OCI-LY1 (cell line): ENCODE results near the gene CLRN3.

Experiments used
- H2AFZ ChIP-seq: fragments of 200-600 bp; sonication (generic), shearing (Covaris generic); 2 replicates; pipeline ENCODE4 v1.6.0; 2014; ENCODE audit warnings: antibody characterized with exemption, mild to moderate bottlenecking, low read length
- H3F3A ChIP-seq: fragments of 200-600 bp; sonication (generic), shearing (Covaris generic); 2 replicates; pipeline ENCODE4 v1.6.0; 2014; ENCODE audit warnings: mild to moderate bottlenecking, antibody characterized with exemption, low read length, moderate library complexity; ENCODE audit not compliant: insufficient read depth
- H3K27ac ChIP-seq: fragments of 200-600 bp; sonication (generic); 2 replicates; pipeline ENCODE4 v1.5.1; 2014; ENCODE audit warnings: low read length, mixed run types, mild to moderate bottlenecking, low read depth; ENCODE audit not compliant: poor library complexity, severe bottlenecking
- H3K27me3 ChIP-seq: fragments of 200-600 bp; sonication (generic); 2 replicates; pipeline ENCODE4 v1.6.0; 2014; ENCODE audit warnings: antibody characterized with exemption, mild to moderate bottlenecking, low read length, moderate library complexity; ENCODE audit not compliant: insufficient read depth
- H3K36me3 ChIP-seq: fragments of 200-600 bp; sonication (generic); 2 replicates; pipeline ENCODE4 v1.6.1; 2014; ENCODE audit warnings: mild to moderate bottlenecking, antibody characterized with exemption, low read length, moderate library complexity, mixed read lengths; ENCODE audit not compliant: insufficient read depth
- H3K4me1 ChIP-seq: fragments of 200-600 bp; sonication (generic); 2 replicates; pipeline ENCODE4 v1.5.1; 2014; ENCODE audit warnings: mild to moderate bottlenecking, low read length, moderate library complexity; ENCODE audit not compliant: insufficient read depth, severe bottlenecking
- H3K4me2 ChIP-seq: fragments of 200-600 bp; sonication (generic), shearing (Covaris generic); 2 replicates; pipeline ENCODE4 v1.6.1; 2014; ENCODE audit warnings: low read length
- H3K4me3 ChIP-seq: fragments of 200-600 bp; sonication (generic); 2 replicates; pipeline ENCODE4 v1.5.1; 2014; ENCODE audit warnings: low read length, low read depth, mild to moderate bottlenecking, mixed read lengths; ENCODE audit not compliant: poor library complexity, severe bottlenecking
- H3K79me2 ChIP-seq: fragments of 200-600 bp; shearing (Covaris generic); 2 replicates; pipeline ENCODE4 v1.6.1; 2016; ENCODE audit warnings: mixed run types, low read length, mixed read lengths; ENCODE audit not compliant: insufficient read depth
- H3K9ac ChIP-seq: fragments of 200-600 bp; sonication (generic), shearing (Covaris generic); 2 replicates; pipeline ENCODE4 v1.6.1; 2014; ENCODE audit warnings: mild to moderate bottlenecking, low read length, mixed read lengths
- H3K9me2 ChIP-seq: fragments of 200-600 bp; sonication (generic), shearing (Covaris generic); 2 replicates; pipeline ENCODE4 v1.6.1; 2014; ENCODE audit warnings: low read depth, mild to moderate bottlenecking, low read length, mixed read lengths
- H3K9me3 ChIP-seq: fragments of 200-600 bp; shearing (Covaris generic); 2 replicates; pipeline ENCODE4 v1.6.1; 2014; ENCODE audit warnings: low read length, mixed read lengths
- H4K20me1 ChIP-seq: fragments of 200-600 bp; sonication (generic), shearing (Covaris generic); 2 replicates; pipeline ENCODE4 v1.6.0; 2016; ENCODE audit warnings: mild to moderate bottlenecking, low read length; ENCODE audit not compliant: insufficient read depth
- EZH2 ChIP-seq: fragments of 200-600 bp; sonication (generic), shearing (Covaris generic); IDR thresholded peaks from 2 replicates; pipeline ENCODE4 v1.8.0; 2017; ENCODE audit warnings: borderline replicate concordance, mixed run types, mild to moderate bottlenecking, antibody characterized with exemption, low read length, moderate library complexity, mixed read lengths
- TF ChIP-seq, protein P1 (sequence below): fragments of 200-600 bp; sonication (generic), shearing (Covaris generic); IDR thresholded peaks from 2 replicates; pipeline ENCODE4 v1.5.1; 2017; ENCODE audit warnings: mild to moderate bottlenecking, antibody characterized with exemption, low read length, moderate library complexity, mixed read lengths

CLRN3 gene

GRCh38 chr10:127909716-127910463 lies 17.1 kb upstream of the CLRN3 start:
- no peak overlapping the region for H3K9ac ChIP-seq
- H3K4me3 ChIP-seq: no peak overlapping the region
- no peaks in the 10 kb centered on the region for H3K79me2 ChIP-seq
- no peak overlapping the region for H3K4me2 ChIP-seq
- H3K27ac ChIP-seq: no peak overlapping the region
- H2AFZ ChIP-seq: no peak overlapping the region
- no peak for TF ChIP-seq EZH2
- no peaks in the 10 kb centered on the region for H3F3A ChIP-seq
- no peaks in the 10 kb centered on the region for H4K20me1 ChIP-seq
- no peaks in the 10 kb centered on the region for H3K4me1 ChIP-seq
- H3K36me3 ChIP-seq: no peaks in the 10 kb centered on the region
- no peaks in the 10 kb centered on the region for H3K9me3 ChIP-seq
- no peaks in the 10 kb centered on the region for H3K9me2 ChIP-seq
- H3K27me3 ChIP-seq: no peaks in the 10 kb centered on the region

GRCh38 chr10:127908959-127909267 lies 16.2 kb upstream of the CLRN3 start:
- Histone ChIP-seq H3K9me3 (no peaks in the 10 kb centered on the region), H3K27me3 (no peaks in the 10 kb centered on the region), H3K36me3 (no peaks in the 10 kb centered on the region), H3K9ac (no peak overlapping the region), H3K27ac (no peak overlapping the region), H3K79me2 (no peaks in the 10 kb centered on the region), H3K4me3 (no peak overlapping the region), H3K4me2 (no peak overlapping the region), H4K20me1 (no peaks in the 10 kb centered on the region), H2AFZ (no peak overlapping the region), H3K4me1 (no peaks in the 10 kb centered on the region), H3F3A (no peaks in the 10 kb centered on the region), H3K9me2 (no peaks in the 10 kb centered on the region)
- no peak for TF ChIP-seq EZH2
- TF ChIP-seq, protein P1, sequence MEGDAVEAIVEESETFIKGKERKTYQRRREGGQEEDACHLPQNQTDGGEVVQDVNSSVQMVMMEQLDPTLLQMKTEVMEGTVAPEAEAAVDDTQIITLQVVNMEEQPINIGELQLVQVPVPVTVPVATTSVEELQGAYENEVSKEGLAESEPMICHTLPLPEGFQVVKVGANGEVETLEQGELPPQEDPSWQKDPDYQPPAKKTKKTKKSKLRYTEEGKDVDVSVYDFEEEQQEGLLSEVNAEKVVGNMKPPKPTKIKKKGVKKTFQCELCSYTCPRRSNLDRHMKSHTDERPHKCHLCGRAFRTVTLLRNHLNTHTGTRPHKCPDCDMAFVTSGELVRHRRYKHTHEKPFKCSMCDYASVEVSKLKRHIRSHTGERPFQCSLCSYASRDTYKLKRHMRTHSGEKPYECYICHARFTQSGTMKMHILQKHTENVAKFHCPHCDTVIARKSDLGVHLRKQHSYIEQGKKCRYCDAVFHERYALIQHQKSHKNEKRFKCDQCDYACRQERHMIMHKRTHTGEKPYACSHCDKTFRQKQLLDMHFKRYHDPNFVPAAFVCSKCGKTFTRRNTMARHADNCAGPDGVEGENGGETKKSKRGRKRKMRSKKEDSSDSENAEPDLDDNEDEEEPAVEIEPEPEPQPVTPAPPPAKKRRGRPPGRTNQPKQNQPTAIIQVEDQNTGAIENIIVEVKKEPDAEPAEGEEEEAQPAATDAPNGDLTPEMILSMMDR: no peak

DNA sequence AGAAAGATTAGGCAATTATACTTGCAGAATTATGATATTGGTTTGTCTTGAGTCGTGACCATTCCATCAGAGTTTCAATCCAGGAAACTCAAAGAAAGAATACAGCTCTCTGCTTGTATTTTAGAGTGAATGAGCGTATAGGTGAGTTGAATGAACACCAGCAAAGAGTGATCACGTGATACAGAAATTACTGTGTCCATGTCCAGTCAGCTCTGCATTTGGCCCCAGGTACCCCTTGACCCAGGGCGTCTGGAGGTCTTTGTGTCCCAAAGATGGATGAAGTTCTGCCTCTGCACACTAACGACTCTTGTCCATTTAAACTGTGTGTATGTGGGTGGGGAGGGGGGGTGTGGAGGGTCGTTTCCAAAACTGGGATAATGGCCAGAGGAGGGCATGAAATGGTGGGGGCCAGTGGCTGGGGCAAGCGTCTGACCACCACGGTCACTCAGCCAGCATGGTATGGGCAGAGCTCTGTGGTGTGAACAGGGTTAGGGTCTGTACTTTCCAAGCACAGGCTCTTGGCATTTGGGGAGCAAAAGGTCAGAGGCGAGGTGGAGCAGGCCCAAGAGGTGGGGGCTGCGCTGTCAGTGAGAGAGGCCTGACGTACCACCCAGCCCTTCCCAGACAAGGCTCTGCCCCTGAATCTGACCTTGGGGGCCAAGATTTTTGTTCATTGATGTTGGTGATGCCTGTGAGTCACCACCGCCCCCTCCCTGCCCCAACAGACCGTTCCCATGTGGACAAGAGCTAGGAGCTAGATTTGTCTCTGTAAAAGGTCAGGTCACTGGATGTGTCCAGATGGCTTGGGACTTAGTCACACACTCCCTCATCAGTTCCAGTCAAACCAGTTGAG lies 15.6 kb upstream of the CLRN3 start:
- Histone ChIP-seq H3K9me3 (no peaks in the 10 kb centered on the region), H3K9ac (no peak overlapping the region), H3K4me3 (no peak overlapping the region), H3K27ac (no peak overlapping the region), H3K27me3 (no peaks in the 10 kb centered on the region), H3K9me2 (no peaks in the 10 kb centered on the region), H3K79me2 (no peaks in the 10 kb centered on the region), H3K4me1 (no peaks in the 10 kb centered on the region), H2AFZ (no peak overlapping the region), H3K4me2 (no peak overlapping the region), H3K36me3 (no peaks in the 10 kb centered on the region), H4K20me1 (no peaks in the 10 kb centered on the region), H3F3A (no peaks in the 10 kb centered on the region)
- TF ChIP-seq, protein P1: no peak
- no peak for TF ChIP-seq EZH2
